PC-3 (cell line): ENCODE measurements around the gene NEUROG3.

Experiments
- EZH2 ChIP-seq: fragments of 300-600 bp; sonication (generic); IDR thresholded peaks from one replicate; pipeline ENCODE4 v1.6.1; 2017; ENCODE audit warnings: antibody characterized with exemption, mild to moderate bottlenecking, low read length; ENCODE audit not compliant: unreplicated experiment
- EZH2phosphoT487 ChIP-seq: fragments of 300-600 bp; sonication (generic); IDR thresholded peaks from 2 replicates; pipeline ENCODE4 v1.6.1; 2018; ENCODE audit warnings: mild to moderate bottlenecking, antibody characterized with exemption, low read length, borderline replicate concordance
- TF ChIP-seq, protein P1 (sequence below): fragments of 300-600 bp; sonication (generic); conservative IDR thresholded peaks from 2 replicates; pipeline ENCODE4 v1.5.1; 2017; ENCODE audit warnings: antibody characterized with exemption, low read depth, mild to moderate bottlenecking, low read length

DNA sequence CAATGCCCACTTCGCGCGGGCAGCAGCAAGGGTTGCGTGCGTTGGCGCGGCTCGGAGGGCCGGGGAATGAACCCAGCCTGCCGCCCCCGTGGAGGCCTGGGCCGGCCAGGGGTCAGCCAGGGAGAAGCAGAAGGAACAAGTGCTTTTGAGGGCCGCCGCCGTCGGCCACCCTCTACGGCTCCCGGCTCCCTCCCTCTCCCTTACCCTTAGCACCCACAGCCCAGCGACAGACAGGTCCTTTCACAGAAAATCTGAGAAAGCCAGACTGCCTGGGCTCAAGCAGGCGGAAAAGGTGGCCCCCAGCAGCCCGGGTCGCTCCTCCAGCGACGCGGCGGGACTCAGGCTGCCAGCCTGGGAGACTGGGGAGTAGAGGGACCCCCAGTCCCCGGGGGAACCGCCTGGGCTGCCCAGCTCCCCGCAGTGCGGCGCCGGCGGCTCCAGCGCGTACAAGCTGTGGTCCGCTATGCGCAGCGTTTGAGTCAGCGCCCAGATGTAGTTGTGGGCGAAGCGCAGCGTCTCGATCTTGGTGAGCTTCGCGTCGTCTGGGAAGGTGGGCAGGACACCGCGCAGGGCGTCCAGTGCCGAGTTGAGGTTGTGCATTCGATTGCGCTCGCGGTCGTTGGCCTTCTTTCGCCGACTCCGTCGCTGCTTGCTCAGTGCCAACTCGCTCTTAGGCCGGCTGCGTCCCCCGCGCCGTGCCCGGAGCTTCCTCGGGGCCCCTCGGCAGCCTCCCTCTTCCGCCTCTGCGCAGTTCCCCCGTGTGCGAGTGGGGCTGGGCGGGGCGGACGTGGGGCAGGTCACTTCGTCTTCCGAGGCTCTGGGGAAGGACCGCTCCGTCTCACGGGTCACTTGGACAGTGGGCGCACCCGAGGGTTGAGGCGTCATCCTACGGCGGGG is 815 bp downstream of the NEUROG3 start:
- TF ChIP-seq, protein P1, sequence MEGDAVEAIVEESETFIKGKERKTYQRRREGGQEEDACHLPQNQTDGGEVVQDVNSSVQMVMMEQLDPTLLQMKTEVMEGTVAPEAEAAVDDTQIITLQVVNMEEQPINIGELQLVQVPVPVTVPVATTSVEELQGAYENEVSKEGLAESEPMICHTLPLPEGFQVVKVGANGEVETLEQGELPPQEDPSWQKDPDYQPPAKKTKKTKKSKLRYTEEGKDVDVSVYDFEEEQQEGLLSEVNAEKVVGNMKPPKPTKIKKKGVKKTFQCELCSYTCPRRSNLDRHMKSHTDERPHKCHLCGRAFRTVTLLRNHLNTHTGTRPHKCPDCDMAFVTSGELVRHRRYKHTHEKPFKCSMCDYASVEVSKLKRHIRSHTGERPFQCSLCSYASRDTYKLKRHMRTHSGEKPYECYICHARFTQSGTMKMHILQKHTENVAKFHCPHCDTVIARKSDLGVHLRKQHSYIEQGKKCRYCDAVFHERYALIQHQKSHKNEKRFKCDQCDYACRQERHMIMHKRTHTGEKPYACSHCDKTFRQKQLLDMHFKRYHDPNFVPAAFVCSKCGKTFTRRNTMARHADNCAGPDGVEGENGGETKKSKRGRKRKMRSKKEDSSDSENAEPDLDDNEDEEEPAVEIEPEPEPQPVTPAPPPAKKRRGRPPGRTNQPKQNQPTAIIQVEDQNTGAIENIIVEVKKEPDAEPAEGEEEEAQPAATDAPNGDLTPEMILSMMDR, result no peak
- TF ChIP-seq EZH2, result no peak
- no peak for TF ChIP-seq EZH2phosphoT487
